ENCODE data around the gene OR5T1.

- TF ChIP-seq CEBPB (IDR thresholded peaks at IDR 0.05; ENCODE audit: low read depth) (no peak), REST (IDR thresholded peaks at IDR 0.05; ENCODE audit: low read depth) (no peak), CBX3 (IDR thresholded peaks at IDR 0.05; ENCODE audit: low read depth) (no peak), EZH2phosphoT487 (IDR thresholded peaks at IDR 0.05; ENCODE audit: borderline replicate concordance) (no peak), CTCF (IDR thresholded peaks at IDR 0.05 in 2 of 3, conservative IDR thresholded peaks at IDR 0.05 in 1 of 3; ENCODE audit: borderline replicate concordance in 1 of 3, insufficient read depth in 1 of 3, low read depth in 2 of 3, low read length in 2 of 3) (no peak), POLR2AphosphoS5 (IDR thresholded peaks at IDR 0.05; ENCODE audit: low read depth, low read length) (no peak), POLR2A (IDR thresholded peaks at IDR 0.05; ENCODE audit: borderline replicate concordance, extremely low read depth, insufficient read depth, insufficient read length) (no peak), JUND (IDR thresholded peaks at IDR 0.05) (no peak), TCF7L2 (IDR thresholded peaks at IDR 0.05; ENCODE audit: borderline replicate concordance, extremely low read depth, insufficient read depth, insufficient read length) (no peak), EZH2 (IDR thresholded peaks at IDR 0.05) (no peak), ZFX (IDR thresholded peaks at IDR 0.05) (no peak), ZNF274 (IDR thresholded peaks at IDR 0.05; ENCODE audit: low read depth, low read length) (no peak)
Observed at GRCh38 chr11:56251954-56252353, 22.0 kb upstream of the OR5T1 start, which contains the start of gene OR5T3.

Measured in HCT116 (cell line).